HCT116 (cell line): ENCODE results near the gene CCDC3. TPM values are rescaled to one million over a fixed set of nuclear protein-coding genes. Genes with fewer than 3 reads are reported as not detected.

Experiments
- ATAC-seq: fragments of 200-7000 bp; cut with Tn5 transposase; 2 replicates; pipeline ENCODE4 v1.9.1; 2020; ENCODE audit warnings: mild to moderate bottlenecking, moderate library complexity
- BruUV-seq: library from RNA; stranded (reverse); fragments of 400-500 nt; replicated peaks from 2 replicates; lab custom pipeline; 2021; lab: Mats Ljungman, UMichigan
- CTCF ChIA-PET: fragments of 300-600 bp; sonication (Branson Sonifier 250); formaldehyde crosslinking; loops from one replicate; lab custom pipeline; 2021; ENCODE audit warnings: antibody characterized with exemption; lab: Charles Lee
- POLR2A ChIA-PET: fragments of 300-600, 350-600 bp; sonication (Branson Sonifier 250); formaldehyde crosslinking; loops from one replicate; lab custom pipeline; 2021; ENCODE audit warnings: antibody characterized with exemption; lab: Charles Lee
- RAD21 ChIA-PET, 2 experiments: fragments of 300-600 bp; sonication (Branson Sonifier 250); formaldehyde crosslinking; loops; one replicate each; lab custom pipeline; 2023; ENCODE audit warnings: low total read pairs in 2 of 2; ENCODE audit not compliant: uncharacterized antibody in 2 of 2, unreplicated experiment in 2 of 2, low non-redundant PET in 1 of 2; lab: Charles Lee
- DNase-seq: peaks from one replicate; pipeline ENCODE4 v3.0.0-alpha.2; 2010; ENCODE audit warnings: low read depth, low spot score
- H2AFZ ChIP-seq: fragments of 200-600 bp; shearing (Covaris generic), sonication (generic); 2 replicates; pipeline ENCODE4 v1.6.1; 2017; ENCODE audit warnings: low read depth, mixed run types, mixed read lengths, antibody characterized with exemption, low read length; ENCODE audit not compliant: poor library complexity, severe bottlenecking
- H3K27ac ChIP-seq: 2 replicates; pipeline ENCODE4 v1.5.1; 2012; ENCODE audit warnings: low read depth, low read length
- H3K27me3 ChIP-seq: fragments of 200-600 bp; sonication (generic); 2 replicates; pipeline ENCODE4 v1.6.1; 2016; ENCODE audit warnings: mixed run types, low read length, mixed read lengths; ENCODE audit not compliant: insufficient read depth
- H3K36me3 ChIP-seq, 2 experiments: fragments of 200-500 bp in 1 of 2; fragments of 200-600 bp in 1 of 2; sonication (Bioruptor generic) in 1 of 2; sonication (generic) in 1 of 2; 2 replicates each; pipeline versions ENCODE4 v1.5.1 to v1.6.1; 2014 to 2016; ENCODE audit warnings: low read length in 2 of 2, inconsistent platforms in 1 of 2, mixed read lengths in 1 of 2, mixed run types in 1 of 2; ENCODE audit not compliant: insufficient read depth in 2 of 2, control insufficient read depth in 1 of 2
- H3K4me1 ChIP-seq, 2 experiments: fragments of 200-600 bp in 1 of 2; sonication (generic) in 1 of 2; 2 replicates each; pipeline versions ENCODE4 v1.5.1 to v1.6.1; 2012 to 2017; ENCODE audit warnings: low read length in 2 of 2, inconsistent platforms in 1 of 2, mild to moderate bottlenecking in 1 of 2, mixed read lengths in 1 of 2, mixed run types in 1 of 2, moderate library complexity in 1 of 2; ENCODE audit not compliant: insufficient read depth in 2 of 2, control insufficient read depth in 1 of 2
- H3K4me2 ChIP-seq: fragments of 200-600 bp; sonication (generic); 2 replicates; pipeline ENCODE4 v1.6.1; 2017; ENCODE audit warnings: mixed run types, low read length, mixed read lengths
- H3K4me3 ChIP-seq, 2 experiments: fragments of 200-600 bp in 1 of 2; sonication (generic) in 1 of 2; replicated peaks in 1 of 2; 2 replicates each; pipeline ENCODE4 v1.5.1; 2011 to 2016; ENCODE audit warnings: low read length in 2 of 2, control low read depth in 1 of 2, low read depth in 1 of 2, mild to moderate bottlenecking in 1 of 2, mixed read lengths in 1 of 2, mixed run types in 1 of 2
- H3K79me2 ChIP-seq: fragments of 200-600 bp; sonication (generic); 2 replicates; pipeline ENCODE4 v1.6.1; 2017; ENCODE audit warnings: mild to moderate bottlenecking, mixed run types, low read length, moderate library complexity, mixed read lengths; ENCODE audit not compliant: insufficient read depth
- H3K9ac ChIP-seq: fragments of 200-600 bp; sonication (generic); 2 replicates; pipeline ENCODE4 v1.6.1; 2016; ENCODE audit warnings: low read length, mixed read lengths
- H3K9me2 ChIP-seq: fragments of 200-600 bp; sonication (generic), shearing (Covaris generic); 2 replicates; pipeline ENCODE4 v1.6.1; 2017; ENCODE audit warnings: mixed run types, mild to moderate bottlenecking, moderate library complexity; ENCODE audit not compliant: insufficient read depth
- H3K9me3 ChIP-seq, 2 experiments: fragments of 200-500 bp in 1 of 2; fragments of 200-600 bp in 1 of 2; sonication (Bioruptor generic) in 1 of 2; sonication (generic) in 1 of 2; 2 replicates each; pipeline ENCODE4 v1.6.1; 2014 to 2017; ENCODE audit warnings: low read length in 2 of 2, mixed read lengths in 2 of 2, inconsistent platforms in 1 of 2, low read depth in 1 of 2, mild to moderate bottlenecking in 1 of 2, mixed run types in 1 of 2, moderate library complexity in 1 of 2; ENCODE audit not compliant: control insufficient read depth in 1 of 2, insufficient read depth in 1 of 2
- H4K20me1 ChIP-seq: fragments of 200-600 bp; sonication (generic), shearing (Covaris generic); 2 replicates; pipeline ENCODE4 v1.6.1; 2017; ENCODE audit warnings: mixed run types, mild to moderate bottlenecking, moderate library complexity; ENCODE audit not compliant: insufficient read depth
- CBX3 ChIP-seq: IDR thresholded peaks from 2 replicates; pipeline ENCODE4 v1.6.1; 2012; ENCODE audit warnings: low read depth
- CTCF ChIP-seq, 3 experiments: fragments of 200-600 bp in 1 of 3; sonication (generic) in 1 of 3; IDR thresholded peaks in 2 of 3; conservative IDR thresholded peaks in 1 of 3; 2 replicates each; pipeline ENCODE4 v1.5.1; 2012 to 2017; ENCODE audit warnings: low read depth in 2 of 3, low read length in 2 of 3, antibody characterized with exemption in 1 of 3, borderline replicate concordance in 1 of 3, control low read depth in 1 of 3, mild to moderate bottlenecking in 1 of 3, mixed read lengths in 1 of 3, mixed run types in 1 of 3, moderate library complexity in 1 of 3; ENCODE audit not compliant: insufficient read depth in 1 of 3
- EGR1 ChIP-seq: IDR thresholded peaks from 2 replicates; pipeline ENCODE4 v1.6.1; 2012; ENCODE audit warnings: low read depth
- ELF1 ChIP-seq: IDR thresholded peaks from 2 replicates; pipeline ENCODE4 v1.6.1; 2012; ENCODE audit warnings: low read depth, borderline replicate concordance
- EZH2phosphoT487 ChIP-seq: fragments of 200-600 bp; IDR thresholded peaks from 2 replicates; pipeline ENCODE4 v1.6.1; 2018; ENCODE audit warnings: antibody characterized with exemption, borderline replicate concordance
- FOSL1 ChIP-seq: IDR thresholded peaks from 2 replicates; pipeline ENCODE4 v1.6.1; 2012; ENCODE audit warnings: low read depth
- JUND ChIP-seq: IDR thresholded peaks from 2 replicates; pipeline ENCODE4 v1.6.1; 2012
- POLR2A ChIP-seq: IDR thresholded peaks from 2 replicates; pipeline ENCODE4 v1.7.0; 2011; ENCODE audit warnings: borderline replicate concordance; ENCODE audit not compliant: insufficient read depth, insufficient read length; ENCODE audit errors: extremely low read depth
- RAD21 ChIP-seq: IDR thresholded peaks from 2 replicates; pipeline ENCODE4 v1.6.1; 2012; ENCODE audit warnings: low read depth, mild to moderate bottlenecking
- SIN3A ChIP-seq: IDR thresholded peaks from 2 replicates; pipeline ENCODE4 v1.6.1; 2012; ENCODE audit warnings: low read depth
- SP1 ChIP-seq: IDR thresholded peaks from 2 replicates; pipeline ENCODE4 v1.6.1; 2012; ENCODE audit warnings: low read depth
- SRF ChIP-seq: IDR thresholded peaks from 2 replicates; pipeline ENCODE4 v1.6.1; 2012; ENCODE audit warnings: low read depth
- TCF7L2 ChIP-seq: IDR thresholded peaks from 2 replicates; pipeline ENCODE4 v1.7.0; 2011; ENCODE audit warnings: borderline replicate concordance, inconsistent platforms; ENCODE audit not compliant: insufficient read depth, insufficient read length; ENCODE audit errors: extremely low read depth
- YY1 ChIP-seq: IDR thresholded peaks from 2 replicates; pipeline ENCODE4 v1.6.1; 2011; ENCODE audit warnings: low read length, low read depth, moderate library complexity, mild to moderate bottlenecking; ENCODE audit not compliant: insufficient replicate concordance; ENCODE audit errors: extremely low read depth
- ZFX ChIP-seq: fragments of 450-650 bp; IDR thresholded peaks from 2 replicates; pipeline ENCODE4 v1.6.1; 2017
- ZNF274 ChIP-seq: fragments of 200-500 bp; sonication (Bioruptor generic); IDR thresholded peaks from 2 replicates; pipeline ENCODE4 v1.6.1; 2014; ENCODE audit warnings: mild to moderate bottlenecking, low read depth, low read length, inconsistent platforms
- intact Hi-C: fragments of 100-400 bp; cut with micrococcal nuclease; formaldehyde crosslinking; loops from 2 replicates; pipeline ENCODE4 v1.10.0; 2022
- total RNA-seq: library from RNA; stranded (reverse); gene quantifications from one replicate; pipeline ENCODE4 v1.2.1, GENCODE V29; 2021; ENCODE audit not compliant: unreplicated experiment
- TF ChIP-seq, protein P1 (sequence below): IDR thresholded peaks from 2 replicates; pipeline ENCODE4 v1.6.1; 2012
- TF ChIP-seq, protein P2 (sequence below): IDR thresholded peaks from 2 replicates; pipeline ENCODE4 v1.6.1; 2012; ENCODE audit warnings: low read depth

Gene CCDC3
- total RNA-seq, 1 experiment from 2014 or later, result 10.5 TPM

DNA sequence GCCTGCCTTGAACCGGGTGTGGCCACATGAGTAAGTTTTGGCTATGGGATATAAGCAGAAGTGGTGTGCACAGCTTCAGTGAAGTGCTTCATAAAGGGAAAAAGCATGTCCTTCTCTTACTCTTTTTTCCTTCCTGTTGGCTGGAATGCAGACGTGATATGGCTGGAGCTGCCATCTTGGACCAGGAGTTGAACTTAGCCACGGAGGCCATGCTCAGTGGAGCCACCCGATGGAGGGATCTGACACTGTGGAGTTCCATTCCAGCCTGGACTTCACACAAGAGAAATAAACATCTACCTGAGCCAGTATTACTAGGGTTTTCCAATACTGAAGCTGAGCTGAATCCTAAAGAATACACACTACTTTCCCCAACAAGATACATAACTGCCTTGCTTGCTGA is 52.3 kb downstream of the CCDC3 start:
- no peak for TF ChIP-seq ELF1
- no peak for TF ChIP-seq POLR2A
- no peak for TF ChIP-seq EGR1
- TF ChIP-seq RAD21, result no peak; the same call in 1 of the 2 replicates
- TF ChIP-seq, protein P1, sequence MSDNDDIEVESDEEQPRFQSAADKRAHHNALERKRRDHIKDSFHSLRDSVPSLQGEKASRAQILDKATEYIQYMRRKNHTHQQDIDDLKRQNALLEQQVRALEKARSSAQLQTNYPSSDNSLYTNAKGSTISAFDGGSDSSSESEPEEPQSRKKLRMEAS, result no peak
- peak; percentile 5 to 53 (median 52); a peak in 4 of 6 replicates for TF ChIP-seq CTCF (IDR thresholded peaks at IDR 0.05 in 2 of 3, conservative IDR thresholded peaks at IDR 0.05 in 1 of 3; ENCODE audit: borderline replicate concordance in 1 of 3, insufficient read depth in 1 of 3, low read depth in 2 of 3, low read length in 2 of 3)
- TF ChIP-seq YY1, result peak; percentile 62
- no peak for TF ChIP-seq SIN3A
- no peak for TF ChIP-seq JUND
- TF ChIP-seq, protein P2, sequence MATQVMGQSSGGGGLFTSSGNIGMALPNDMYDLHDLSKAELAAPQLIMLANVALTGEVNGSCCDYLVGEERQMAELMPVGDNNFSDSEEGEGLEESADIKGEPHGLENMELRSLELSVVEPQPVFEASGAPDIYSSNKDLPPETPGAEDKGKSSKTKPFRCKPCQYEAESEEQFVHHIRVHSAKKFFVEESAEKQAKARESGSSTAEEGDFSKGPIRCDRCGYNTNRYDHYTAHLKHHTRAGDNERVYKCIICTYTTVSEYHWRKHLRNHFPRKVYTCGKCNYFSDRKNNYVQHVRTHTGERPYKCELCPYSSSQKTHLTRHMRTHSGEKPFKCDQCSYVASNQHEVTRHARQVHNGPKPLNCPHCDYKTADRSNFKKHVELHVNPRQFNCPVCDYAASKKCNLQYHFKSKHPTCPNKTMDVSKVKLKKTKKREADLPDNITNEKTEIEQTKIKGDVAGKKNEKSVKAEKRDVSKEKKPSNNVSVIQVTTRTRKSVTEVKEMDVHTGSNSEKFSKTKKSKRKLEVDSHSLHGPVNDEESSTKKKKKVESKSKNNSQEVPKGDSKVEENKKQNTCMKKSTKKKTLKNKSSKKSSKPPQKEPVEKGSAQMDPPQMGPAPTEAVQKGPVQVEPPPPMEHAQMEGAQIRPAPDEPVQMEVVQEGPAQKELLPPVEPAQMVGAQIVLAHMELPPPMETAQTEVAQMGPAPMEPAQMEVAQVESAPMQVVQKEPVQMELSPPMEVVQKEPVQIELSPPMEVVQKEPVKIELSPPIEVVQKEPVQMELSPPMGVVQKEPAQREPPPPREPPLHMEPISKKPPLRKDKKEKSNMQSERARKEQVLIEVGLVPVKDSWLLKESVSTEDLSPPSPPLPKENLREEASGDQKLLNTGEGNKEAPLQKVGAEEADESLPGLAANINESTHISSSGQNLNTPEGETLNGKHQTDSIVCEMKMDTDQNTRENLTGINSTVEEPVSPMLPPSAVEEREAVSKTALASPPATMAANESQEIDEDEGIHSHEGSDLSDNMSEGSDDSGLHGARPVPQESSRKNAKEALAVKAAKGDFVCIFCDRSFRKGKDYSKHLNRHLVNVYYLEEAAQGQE, result no peak
- TF ChIP-seq ZFX, result no peak
- no peak for TF ChIP-seq ZNF274
- no peak for TF ChIP-seq SRF
- no peak for TF ChIP-seq SP1
- no peak for TF ChIP-seq TCF7L2
- no peak for TF ChIP-seq EZH2phosphoT487
- TF ChIP-seq CBX3, result no peak
- TF ChIP-seq FOSL1, result no peak
- no peaks in the 10 kb centered on the region; a peak in 1 of 4 replicates for H3K36me3 ChIP-seq
- 0 out of 4 replicates have a peak, but pooled peaks cover 0 to 6% of the 10 kb centered on the region in 2 experiments for H3K9me3 ChIP-seq
- no peak overlapping the region for H2AFZ ChIP-seq
- ChIA-PET CTCF (no interaction called here), POLR2A (no interaction called here), RAD21 (no interaction called here)
- H3K4me2 ChIP-seq, result no peak overlapping the region
- no peaks in the 10 kb centered on the region for H3K4me1 ChIP-seq
- peak; percentile 3 for DNase-seq
- ATAC-seq, result peak; percentile 61; the same call in 1 of the 2 replicates
- no peaks in the 10 kb centered on the region for H3K9me2 ChIP-seq
- intact Hi-C loops, result no loop called here
- no peak overlapping the region for H3K9ac ChIP-seq
- no peak overlapping the region for H3K4me3 ChIP-seq
- no peaks in the 10 kb centered on the region for H3K27me3 ChIP-seq
- no peaks in the 10 kb centered on the region for H3K79me2 ChIP-seq
- no peaks in the 10 kb centered on the region for H4K20me1 ChIP-seq
- no peak overlapping the region for H3K27ac ChIP-seq
- no TSS peak for BruUV-seq
